GM19025 (cell line): ENCODE data around the gene PACSIN1.

Experiments used
- ATAC-seq: cut with Tn5 transposase; IDR thresholded peaks from one replicate; pipeline ENCODE4 v1.9.1; 2021; ENCODE audit warnings: mild to moderate bottlenecking, low read depth, moderate library complexity; ENCODE audit not compliant: unreplicated experiment

PACSIN1 gene

GRCh38 chr6:34513646-34514045, 47.8 kb downstream of the PACSIN1 start:
- ATAC-seq, result no peak

GRCh38 chr6:34514112-34514511, 48.2 kb downstream of the PACSIN1 start:
- ATAC-seq, result no peak

GRCh38 chr6:34514593-34515472, 49.0 kb downstream of the PACSIN1 start:
- no peak for ATAC-seq

GRCh38 chr6:34515473-34516387, 49.9 kb downstream of the PACSIN1 start:
- ATAC-seq, result no peak

- no peak for ATAC-seq
Observed at GRCh38 chr6:34516391-34517324, 50.8 kb downstream of the PACSIN1 start.

GRCh38 chr6:34517461-34517881, 51.6 kb downstream of the PACSIN1 start:
- no peak for ATAC-seq

- ATAC-seq, result no peak
Observed at GRCh38 chr6:34517966-34518365, 52.1 kb downstream of the PACSIN1 start.

GRCh38 chr6:34518669-34519365, 52.9 kb downstream of the PACSIN1 start:
- no peak for ATAC-seq

- ATAC-seq, result no peak
Observed at GRCh38 chr6:34519971-34520644, 54.2 kb downstream of the PACSIN1 start.

- no peak for ATAC-seq
Observed at GRCh38 chr6:34520645-34521462, 55.0 kb downstream of the PACSIN1 start.

GRCh38 chr6:34521463-34522285, 55.8 kb downstream of the PACSIN1 start:
- no peak for ATAC-seq

- ATAC-seq, result no peak
Observed at GRCh38 chr6:34522761-34523160, 56.9 kb downstream of the PACSIN1 start.

GRCh38 chr6:34523441-34524206, 57.7 kb downstream of the PACSIN1 start:
- no peak for ATAC-seq

GRCh38 chr6:34524499-34524898, 58.6 kb downstream of the PACSIN1 start:
- ATAC-seq, result no peak

GRCh38 chr6:34524971-34525370, 59.1 kb downstream of the PACSIN1 start:
- no peak for ATAC-seq

GRCh38 chr6:34525431-34526175, 59.7 kb downstream of the PACSIN1 start:
- no peak for ATAC-seq
